ENCODE measurements around the gene TRPV2.
A peak's percentile ranks its signal among the peaks of the same experiment; 100 is the strongest.
"Not testable (repeated sequence)": the region's sequence is repeated elsewhere in the genome, so short reads cannot be mapped to it uniquely, and the experiment has no call there.

The TRPV2 gene

DNA sequence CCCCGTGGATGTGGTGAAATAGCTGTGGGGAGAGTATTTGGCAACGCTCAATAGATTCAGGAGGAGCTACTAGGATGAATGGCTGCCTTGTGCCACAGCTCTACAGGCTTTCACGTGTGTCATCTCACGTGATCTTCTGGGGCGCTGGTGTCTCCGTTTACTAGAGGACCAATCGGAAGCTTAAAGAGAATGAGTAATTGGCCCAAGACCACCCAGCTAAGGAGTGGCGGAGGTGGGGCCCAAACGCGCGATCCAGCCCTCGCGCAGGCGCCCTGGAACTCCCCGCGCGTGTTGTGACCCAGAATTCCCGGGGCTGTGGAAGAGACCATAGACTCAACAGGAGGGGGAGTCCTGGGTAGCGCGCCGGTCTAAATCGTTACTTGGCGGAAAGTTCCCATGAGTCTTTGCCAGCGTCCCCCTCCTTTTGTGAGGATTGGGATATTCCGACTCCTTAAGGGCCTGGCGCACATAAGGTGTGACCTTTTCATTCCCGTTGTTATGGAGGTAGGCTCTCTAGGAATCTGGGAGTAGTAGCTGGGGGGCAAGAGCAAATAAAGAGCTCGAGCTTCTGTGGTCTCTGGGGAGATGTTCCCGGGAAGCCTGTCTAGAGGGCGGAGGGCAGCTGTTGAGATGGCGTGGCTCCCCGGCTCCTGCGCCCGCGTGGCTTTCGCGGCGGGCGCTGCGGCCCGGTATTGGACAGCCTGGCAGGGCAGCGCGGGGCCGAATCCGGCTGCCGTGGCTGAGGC, 23.4 kb downstream of the TRPV2 start:
- peak; percentile 100 for DNase-seq (ENCODE audit: low read depth)

DNA sequence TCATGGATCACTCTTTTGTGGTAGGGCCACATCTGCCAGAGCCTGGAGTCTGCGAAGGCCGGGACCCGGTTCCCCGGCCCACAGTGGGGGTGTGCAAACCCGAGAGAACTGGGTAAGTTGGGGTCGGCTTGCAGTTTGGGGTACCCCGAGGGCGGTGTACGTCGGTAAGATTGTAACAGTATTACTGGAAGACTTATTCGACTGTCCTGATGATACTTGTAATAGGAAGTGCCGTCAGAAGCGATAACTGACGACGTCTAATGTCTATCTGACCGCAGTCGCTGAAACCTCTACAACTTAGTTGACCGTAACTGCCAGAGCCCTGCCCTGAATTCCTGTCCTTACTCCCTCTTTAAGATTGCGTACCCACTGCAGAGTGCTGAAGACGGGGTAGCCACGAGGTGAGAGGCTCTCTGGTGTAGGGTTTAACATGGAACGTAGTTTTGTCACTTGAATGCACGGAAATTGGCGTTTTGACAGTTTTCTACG, 24.0 kb downstream of the TRPV2 start:
- DNase-seq (ENCODE audit: low read depth): no peak

DNA sequence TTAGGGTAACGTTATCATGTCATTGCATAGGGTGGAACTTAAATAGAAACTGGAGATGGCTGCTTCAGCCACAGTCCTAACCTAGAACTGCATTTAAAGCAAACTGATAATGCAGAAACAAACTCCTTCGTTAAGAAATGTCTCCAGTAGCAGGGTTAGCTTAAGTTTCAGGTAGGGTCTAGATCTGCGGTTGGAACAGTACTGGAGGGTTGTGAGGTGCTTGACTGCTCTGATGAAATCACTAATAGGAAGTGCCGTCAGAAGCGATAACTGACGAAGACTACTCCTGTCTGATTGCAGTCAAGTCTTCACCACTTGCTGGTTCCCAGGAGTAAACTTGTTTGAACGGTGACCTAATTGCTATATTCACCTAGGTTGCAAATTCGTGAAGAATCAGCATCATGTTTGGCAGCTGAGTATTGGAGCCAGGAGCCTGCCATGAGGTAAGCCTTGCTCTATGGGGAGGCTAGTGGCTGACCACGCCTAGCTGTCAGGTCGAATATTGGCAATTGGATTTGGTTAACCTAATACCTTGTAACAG, 24.5 kb downstream of the TRPV2 start:
- no peak for DNase-seq (ENCODE audit: low read depth)

DNA sequence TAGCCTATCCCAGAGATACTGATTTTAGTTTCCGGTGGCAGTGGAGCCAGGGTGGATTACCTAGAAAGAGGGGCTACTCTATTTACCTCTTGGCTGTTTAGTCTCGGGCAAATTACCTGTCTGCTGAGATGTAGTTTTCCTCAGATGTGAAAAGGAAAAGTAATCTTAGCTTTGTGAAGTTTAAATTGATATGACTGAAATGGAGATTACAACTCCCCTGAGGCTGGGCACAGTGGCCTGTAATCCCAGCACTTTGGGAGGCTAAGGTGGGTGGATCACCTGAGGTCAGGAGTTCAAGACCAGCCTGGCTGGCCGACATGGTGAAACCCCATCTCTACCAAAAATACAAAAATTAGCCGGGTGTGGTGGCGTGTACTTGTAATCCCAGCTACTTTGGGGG, 25.0 kb downstream of the TRPV2 start:
- not testable (repeated sequence) for DNase-seq (ENCODE audit: low read depth)

DNA sequence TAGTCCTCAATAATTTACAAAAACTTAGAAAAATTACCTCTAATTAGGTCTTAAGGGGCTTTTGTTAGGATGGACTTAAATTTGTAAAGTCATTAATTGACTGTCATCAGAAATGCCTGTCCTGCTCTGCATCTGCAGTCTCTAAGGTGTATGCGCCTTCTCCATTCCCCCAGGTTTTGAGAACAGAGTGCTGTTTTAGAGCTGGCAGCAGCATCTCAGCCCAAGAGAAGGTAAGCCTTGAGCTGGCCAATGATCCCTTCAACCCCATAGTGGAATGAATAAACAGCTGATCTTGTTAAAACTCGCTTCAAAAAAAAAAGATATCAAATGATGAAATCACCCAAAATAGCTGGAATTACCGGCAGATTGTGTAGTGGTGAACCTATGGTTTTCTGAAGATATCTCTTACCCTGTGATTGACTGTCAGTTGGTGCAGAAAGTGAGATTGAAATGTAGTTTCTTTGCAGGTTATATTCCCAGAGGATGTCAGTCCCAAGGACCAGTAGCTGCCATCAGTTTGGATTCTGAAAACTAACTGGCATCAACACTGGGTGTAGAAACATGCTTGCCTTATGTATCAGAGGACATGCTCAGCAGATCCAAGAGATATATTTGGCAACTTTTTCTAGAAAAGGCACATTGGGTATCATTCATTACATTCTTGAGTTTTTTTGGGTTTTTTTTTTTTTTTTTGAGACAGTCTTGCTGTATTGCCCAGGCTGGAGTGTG, 25.7 kb downstream of the TRPV2 start:
- DNase-seq (ENCODE audit: low read depth): no peak

DNA sequence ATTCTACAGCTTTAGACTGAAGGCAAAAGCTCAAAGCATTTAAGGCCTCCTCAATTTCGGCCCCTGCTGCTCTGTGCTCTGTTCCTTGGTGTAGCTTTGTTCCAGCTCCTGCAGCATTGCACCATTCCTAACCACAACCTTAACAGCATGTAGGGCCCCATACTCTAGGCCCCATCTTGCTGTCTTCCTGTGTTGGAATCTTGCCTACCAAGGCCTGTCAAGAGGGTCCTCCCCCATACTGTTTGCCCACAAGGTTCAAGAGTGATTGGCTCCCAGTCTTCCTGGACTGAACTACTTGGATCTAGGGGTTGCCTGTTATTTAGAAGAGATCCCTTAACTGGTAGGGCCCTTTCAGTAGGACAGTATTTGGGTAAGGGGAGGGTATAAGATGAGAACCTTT, 26.8 kb downstream of the TRPV2 start:
- no peak for DNase-seq (ENCODE audit: low read depth)

DNA sequence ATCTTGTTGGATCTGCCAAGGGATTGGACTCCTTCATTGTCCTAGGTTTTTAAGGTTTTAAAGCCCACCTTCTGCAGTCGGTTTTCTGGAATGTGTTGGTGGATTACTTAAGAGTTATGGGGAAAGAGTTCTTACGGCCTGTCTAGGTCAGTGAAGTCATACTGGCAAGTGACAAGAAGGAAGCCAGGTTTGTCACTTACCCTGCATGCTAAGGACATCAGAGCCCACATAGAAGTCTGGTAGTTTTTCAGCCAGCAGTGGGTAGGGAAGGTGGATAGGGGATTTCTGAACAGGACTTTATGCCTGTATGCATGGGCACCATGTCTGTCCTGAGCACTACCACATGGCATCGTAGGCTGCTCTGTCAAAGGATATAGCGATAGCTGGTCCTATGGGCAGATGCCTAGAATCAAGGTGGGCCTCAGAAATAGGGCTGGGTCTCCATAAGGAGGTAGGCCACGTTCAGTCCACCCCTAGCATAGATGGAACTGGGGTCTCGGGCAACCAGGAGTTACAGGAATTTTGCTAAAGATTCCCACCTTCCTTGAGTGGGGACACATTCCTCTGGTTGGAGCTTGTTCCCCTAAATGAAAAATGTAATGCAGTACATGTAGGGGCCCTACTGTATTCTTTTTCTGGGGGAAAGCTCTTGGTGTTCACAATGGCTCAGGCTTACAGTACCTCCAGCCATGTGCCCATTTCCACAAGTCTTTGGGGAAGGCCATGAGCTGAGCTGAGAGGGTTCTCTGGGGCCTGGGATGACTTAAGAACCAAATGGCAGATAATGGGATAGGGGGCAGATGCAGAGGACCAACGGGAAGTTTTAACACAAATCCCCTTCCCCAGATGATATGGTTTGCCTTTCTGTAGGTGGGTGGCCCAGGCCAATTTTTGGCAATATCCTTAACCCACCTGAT, 27.5 kb downstream of the TRPV2 start:
- no peak for DNase-seq (ENCODE audit: low read depth)

DNA sequence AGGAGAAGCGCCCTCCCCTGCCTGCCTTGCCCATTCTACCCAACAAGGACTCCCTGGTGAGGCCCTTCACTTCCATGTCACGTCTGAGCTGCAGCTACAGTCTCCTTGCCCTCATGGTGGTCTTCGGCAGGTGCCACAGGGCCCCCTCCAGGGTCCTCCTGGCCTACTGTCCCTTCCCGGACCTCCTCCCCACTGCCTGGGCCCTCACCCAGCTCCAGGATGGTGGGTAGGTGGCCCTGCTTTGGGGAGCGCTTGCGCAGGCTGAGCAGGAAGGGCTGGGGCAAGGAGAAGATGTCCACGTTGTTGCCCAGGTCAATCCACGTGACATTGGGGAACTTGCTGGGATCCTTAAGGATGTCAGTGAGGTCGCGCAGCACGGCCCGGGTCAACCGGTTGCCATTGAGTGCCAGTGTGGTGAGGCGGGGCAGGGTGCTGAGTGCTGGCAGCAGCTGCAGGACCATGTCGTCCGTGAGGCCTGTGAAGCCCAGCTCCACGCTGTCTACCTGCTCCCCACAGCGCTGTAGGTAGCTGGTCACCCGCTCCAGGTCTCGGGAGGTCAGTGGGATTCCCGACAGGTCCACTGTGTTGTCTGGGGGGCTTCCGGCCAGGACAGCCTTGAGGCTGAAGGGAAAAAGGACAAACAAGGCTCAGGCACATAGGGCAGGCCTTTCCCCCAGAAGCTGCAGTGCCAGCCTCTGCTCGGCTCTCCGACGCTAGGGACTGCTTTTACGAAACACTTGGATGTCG, 28.3 kb downstream of the TRPV2 start:
- no peak for DNase-seq (ENCODE audit: low read depth)

DNA sequence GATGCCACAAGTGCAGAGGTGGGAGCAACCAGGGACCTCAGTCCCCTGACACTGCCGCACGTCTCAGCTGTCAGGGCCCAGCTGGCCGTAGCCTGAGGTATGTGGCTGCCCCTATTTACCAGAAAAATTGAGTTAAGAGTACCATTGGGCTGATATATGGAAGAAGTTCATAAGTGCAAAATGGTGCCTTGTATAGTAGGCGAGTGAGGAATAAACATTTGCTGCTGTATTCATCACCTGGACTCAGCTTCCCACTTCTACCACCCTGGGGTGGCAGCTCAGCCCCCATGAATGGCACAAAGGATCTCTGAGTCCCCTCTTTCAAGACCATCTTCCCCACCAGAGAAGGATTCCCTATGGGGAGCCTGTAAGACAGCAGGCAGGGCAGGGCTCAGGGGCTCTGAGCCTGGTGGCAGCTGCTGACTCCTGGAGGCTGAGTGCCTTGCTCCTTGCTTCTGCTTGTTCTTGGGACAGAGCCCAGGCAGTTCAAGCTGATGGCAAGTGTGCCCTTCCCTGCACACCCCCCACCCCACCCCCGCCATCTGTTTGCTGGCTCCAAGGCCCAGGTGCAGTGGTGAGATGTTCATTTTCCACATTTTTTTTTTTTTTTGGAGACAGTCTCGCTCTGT, 29.0 kb downstream of the TRPV2 start:
- DNase-seq (ENCODE audit: low read depth): no peak

DNA sequence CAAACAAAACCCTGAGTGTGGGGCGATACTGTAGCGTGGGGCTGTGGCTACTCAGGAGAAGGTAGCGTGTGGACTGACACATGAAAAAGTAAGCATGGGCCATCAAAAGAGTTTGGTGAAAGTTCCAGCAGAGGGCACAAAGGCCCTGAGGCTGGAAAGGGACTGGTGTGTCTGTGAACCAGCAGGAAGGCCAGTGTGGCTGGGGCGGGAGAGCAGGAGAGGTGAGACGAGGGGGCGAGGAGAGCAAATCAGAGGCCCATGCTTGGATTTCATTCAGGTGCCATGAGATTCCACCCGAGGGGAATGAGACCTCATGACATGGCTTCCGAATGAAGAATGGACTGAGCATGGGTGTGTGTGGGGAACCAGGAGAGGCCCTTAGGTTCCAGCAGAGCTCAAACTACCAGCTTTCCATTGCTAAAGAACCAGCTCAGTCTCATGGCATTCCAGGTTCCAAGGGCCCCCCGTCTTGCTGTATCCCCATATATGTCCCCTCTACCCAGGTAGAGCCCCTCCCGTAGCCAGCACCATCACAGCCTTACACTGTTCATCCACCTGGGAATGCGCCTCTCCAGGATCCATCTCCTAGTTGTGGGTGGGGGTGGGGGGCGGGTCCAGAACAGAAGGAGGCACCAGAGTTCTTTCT, 31.1 kb downstream of the TRPV2 start:
- DNase-seq (ENCODE audit: low read depth): no peak

DNA sequence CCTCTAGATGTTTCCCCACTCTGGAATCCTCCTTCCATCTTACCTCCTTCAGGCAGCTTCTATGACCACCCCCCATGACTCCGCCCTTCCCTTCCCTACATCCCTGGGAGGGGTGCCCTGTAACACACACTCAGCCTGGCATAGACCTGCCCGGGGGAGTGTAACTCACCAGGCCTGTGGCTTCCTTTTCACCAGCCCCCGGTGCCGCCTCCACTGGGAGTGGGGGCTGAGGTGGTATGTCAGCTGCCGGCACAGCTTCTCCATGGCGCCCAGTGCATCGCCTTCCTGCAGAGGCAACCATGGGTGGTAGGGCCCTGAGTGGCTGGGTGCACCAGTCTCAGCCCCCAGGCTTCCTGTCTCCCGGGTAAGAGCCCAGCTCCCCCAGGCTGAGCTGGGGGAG, 32.3 kb downstream of the TRPV2 start:
- no peak for DNase-seq (ENCODE audit: low read depth)

DNA sequence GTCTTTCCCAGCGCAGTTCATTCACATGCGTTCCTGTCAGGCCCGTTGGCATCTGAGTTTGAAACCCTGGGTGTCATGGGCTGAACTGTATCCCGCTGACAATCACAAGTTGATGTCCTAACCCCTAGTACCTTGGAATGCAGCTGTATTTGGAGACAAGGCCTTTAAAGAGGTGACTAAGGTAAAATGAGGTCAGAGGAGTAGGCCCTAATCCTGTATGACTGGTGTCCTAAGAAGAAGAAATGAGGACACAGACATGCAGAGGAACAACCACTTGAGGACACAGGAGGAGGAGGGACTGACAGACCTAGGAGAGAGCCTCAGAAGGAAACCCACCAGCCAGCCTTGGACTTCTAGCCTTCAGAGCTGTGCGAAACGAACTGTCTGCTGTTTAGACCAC, 33.1 kb downstream of the TRPV2 start:
- no peak for DNase-seq (ENCODE audit: low read depth)

DNA sequence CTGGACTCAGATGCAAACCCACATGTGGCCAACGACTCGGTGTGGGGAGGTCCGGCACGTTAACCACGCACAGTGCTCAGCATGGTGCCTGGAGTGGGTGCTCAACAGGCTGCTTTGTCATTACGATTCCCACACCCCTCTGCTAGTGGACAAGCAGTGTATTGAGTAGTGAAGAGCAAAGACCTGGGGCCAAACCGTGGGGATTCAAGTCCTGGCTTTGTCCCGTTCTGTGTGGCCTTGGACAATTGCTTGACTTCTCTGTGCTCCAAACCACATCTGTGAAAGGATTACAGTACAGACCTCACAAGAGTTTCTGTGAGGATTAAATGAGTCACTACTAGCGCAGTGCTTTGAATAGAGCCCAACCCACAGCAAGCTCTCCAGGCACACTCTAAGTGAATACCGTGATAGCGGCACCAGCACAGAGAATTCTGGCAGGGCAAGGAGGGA, 33.8 kb downstream of the TRPV2 start:
- DNase-seq (ENCODE audit: low read depth): no peak

DNA sequence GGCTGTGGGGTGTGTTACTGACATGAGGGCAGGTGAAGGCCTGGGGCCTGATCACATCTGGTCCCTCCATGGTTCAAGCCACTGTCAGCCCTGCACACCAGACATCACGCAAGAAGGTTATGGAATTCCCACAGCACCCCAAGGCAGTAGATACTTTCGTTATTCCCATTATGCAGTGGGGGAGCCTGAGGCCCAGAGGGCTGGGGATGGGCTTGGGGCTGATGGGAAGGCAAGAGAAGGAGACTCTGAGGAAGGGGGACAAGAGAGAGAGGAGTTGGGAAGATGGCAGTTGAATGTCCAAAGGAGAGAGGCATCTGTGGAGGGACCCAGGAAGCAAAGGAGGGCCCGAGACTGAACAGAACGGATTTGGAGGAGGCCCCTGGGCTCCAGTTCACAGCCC, 34.7 kb downstream of the TRPV2 start:
- DNase-seq (ENCODE audit: low read depth): no peak

DNA sequence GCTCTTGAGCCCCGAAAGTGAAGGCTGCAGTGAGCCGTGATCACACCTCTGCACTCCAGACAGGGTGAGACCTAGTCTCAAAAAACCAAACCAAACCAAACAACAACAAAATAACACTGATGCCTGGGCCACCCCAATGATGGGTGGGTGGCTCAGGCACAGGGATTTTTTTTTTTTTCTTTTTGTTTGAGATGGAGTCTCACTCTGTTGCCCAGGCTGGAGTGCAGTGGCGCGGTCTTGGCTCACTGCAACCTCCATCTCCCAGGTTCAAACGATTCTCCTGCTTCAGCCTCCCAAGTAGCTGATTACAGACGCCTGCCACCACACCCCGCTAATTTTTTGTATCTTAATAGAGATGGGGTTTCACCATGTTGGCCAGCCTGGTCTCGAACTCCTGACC, 36.9 kb downstream of the TRPV2 start:
- not testable (repeated sequence) for DNase-seq (ENCODE audit: low read depth)

DNA sequence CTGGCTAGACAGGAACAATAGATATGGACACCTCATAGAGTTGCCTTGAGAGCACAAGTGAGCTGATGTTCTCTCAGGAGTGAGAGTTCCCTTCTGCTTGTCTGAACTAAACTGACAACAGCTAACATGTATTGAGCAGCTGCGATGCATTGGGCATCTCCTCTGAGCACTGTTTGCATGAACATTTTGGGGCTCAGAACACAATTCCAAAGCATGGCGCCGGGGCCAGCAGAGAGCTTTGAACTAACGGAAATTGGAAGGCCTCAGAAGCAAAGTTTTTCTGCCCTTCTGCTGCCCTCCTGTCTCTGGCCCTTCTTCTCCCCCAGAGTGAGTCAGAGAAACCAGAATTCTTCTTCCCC, 38.1 kb downstream of the TRPV2 start:
- no peak for DNase-seq (ENCODE audit: low read depth)

DNA sequence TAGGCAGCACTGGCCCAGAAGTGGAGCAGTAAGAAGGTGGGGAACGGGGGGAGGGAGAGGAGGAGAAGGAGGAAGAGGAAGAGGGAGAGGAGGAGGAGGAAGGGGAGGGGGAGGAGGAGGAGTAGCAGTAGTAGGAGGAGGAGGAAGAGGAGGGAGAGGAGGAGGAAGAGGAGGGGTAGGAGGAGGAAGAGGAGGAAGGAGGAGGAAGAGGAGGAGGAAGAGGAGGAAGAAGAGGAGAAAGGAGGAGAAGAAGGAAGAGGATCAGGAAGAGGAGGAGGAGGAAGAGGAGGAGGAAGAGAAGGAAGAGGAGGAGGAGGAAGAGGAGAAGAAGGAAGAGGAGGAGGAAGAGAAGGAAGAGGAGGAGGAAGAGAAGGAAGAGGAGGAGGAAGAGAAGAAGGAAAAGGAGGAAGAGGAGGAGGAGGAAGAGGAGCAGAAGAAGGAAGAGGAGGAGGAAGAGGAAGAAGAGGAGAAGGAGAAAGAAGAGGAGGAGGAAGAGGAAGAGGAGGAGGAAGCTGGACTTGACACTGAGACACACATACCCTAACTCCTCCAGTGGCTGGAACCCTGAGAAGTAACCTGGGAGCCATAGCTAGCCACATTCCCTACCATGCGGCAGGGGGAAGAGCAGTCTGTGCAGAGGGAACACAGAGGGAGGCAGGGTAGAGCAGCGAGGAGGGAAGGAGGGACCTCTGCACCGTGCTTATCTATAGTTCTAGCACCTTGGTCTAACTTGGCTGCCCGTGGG, 40.8 kb downstream of the TRPV2 start:
- DNase-seq (ENCODE audit: low read depth): no peak

DNA sequence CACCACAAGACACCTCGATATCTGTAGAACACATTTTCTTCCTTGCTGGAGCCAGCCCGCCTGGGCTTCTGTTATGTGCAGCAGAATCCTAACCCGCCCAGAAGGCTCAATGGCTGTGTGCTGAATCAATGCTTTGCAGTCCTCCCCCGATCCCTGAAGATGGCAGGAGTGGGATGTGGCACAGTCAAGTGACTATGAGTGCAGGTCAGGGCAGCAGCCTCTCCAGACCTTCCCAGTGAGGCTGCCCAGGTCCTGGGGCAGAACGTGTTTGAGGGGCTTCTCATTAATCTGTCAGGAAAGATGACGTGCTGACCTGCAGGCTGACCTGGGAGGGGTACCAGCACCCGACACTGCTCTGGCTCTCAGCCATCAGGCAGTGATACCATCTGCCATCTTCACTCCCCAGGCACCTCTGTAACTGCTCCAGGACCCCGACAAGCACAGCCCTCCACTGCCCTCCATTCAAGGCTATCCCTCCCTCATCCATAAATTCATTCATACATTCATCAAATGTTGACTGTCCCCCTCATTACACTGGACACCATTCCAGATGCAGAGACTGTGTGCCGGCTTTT, 41.5 kb downstream of the TRPV2 start:
- no peak for DNase-seq (ENCODE audit: low read depth)

DNA sequence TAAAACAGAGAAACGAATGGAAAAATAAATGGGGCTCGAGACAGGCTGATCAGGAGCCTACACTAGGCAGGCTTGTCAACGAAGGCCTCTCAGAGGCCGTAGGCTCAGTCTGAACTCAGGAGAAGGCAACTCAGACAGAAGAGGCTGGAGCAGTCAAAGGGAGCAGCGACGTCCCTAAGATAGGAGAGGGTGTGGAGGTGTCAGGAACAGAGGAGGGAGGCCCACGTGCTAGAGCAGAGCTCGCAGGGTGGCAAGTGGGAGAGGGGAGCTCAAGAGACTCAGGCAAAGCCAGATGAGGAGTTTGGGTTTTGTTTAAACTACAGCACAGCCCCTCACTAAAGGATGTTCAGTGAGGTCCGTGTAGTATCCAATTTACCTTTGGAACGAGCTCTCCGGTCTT, 43.9 kb downstream of the TRPV2 start:
- no peak for DNase-seq (ENCODE audit: low read depth)

Measured in CMK (cell line).